HCT116 (cell line): ENCODE data around the gene TAGLN3.

Experiments used
- EZH2 ChIP-seq: fragments of 200-600 bp; sonication (generic); IDR thresholded peaks from 2 replicates; pipeline ENCODE4 v1.6.1; 2017; ENCODE audit warnings: antibody characterized with exemption, mixed run types
- SP1 ChIP-seq: IDR thresholded peaks from 2 replicates; pipeline ENCODE4 v1.6.1; 2012; ENCODE audit warnings: low read depth
- TF ChIP-seq, protein P1 (sequence below): IDR thresholded peaks from 2 replicates; pipeline ENCODE4 v1.6.1; 2012
- TF ChIP-seq, protein P2 (sequence below): IDR thresholded peaks from 2 replicates; pipeline ENCODE4 v1.6.1; 2012
- TF ChIP-seq, protein P3 (sequence below): IDR thresholded peaks from 2 replicates; pipeline ENCODE4 v1.6.1; 2012; ENCODE audit warnings: low read depth
- TF ChIP-seq, protein P4 (sequence below), 3 experiments: fragments of 200-600 bp in 1 of 3; sonication (generic) in 1 of 3; IDR thresholded peaks in 2 of 3; conservative IDR thresholded peaks in 1 of 3; 2 replicates each; pipeline ENCODE4 v1.5.1; 2012 to 2017; ENCODE audit warnings: low read depth in 2 of 3, low read length in 2 of 3, antibody characterized with exemption in 1 of 3, borderline replicate concordance in 1 of 3, control low read depth in 1 of 3, mild to moderate bottlenecking in 1 of 3, mixed read lengths in 1 of 3, mixed run types in 1 of 3, moderate library complexity in 1 of 3; ENCODE audit not compliant: insufficient read depth in 1 of 3

DNA sequence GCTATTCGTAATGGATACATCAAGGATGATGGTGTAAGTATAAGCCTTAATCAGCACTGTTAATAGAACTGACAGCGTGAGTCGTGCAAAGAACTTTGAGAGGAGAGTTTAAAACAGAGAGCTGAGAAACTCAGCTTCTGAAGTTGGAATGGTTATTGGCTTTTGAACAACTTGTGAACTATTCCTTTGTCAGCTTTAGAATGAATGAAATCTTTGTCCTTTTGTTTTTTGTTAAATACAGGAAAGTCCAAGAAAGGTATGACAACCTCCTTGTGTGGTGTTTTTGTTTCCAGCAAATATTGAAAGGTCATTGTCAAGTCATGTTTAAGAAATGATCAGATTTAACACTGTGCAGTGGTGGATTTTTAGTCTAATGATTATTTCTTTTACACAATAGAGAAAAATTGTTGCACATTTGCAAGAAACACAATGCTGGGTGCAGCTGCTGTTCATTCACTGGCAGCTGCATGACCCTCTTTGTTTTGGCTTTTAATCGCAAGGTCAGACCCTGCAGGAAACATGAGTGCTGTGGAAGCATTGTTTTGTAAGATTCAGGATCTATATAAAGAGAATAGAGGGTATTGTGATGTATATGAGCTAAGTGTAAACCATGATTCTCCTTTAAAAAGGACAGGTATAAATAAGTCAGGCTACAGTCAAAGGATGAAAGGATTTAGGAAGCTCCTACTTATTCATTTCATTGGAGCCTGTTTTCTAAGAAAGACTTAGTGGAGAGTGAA, 41.6 kb upstream of the TAGLN3 start:
- TF ChIP-seq, protein P1, sequence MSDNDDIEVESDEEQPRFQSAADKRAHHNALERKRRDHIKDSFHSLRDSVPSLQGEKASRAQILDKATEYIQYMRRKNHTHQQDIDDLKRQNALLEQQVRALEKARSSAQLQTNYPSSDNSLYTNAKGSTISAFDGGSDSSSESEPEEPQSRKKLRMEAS = 0 out of 2 replicates have a peak, but pooled peaks have one; percentile 26
- TF ChIP-seq SP1 (peak; percentile 26; the same call in 1 of the 2 replicates), EZH2 (no peak)
- TF ChIP-seq, protein P2, sequence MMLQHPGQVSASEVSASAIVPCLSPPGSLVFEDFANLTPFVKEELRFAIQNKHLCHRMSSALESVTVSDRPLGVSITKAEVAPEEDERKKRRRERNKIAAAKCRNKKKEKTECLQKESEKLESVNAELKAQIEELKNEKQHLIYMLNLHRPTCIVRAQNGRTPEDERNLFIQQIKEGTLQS = no peak
- TF ChIP-seq, protein P3, sequence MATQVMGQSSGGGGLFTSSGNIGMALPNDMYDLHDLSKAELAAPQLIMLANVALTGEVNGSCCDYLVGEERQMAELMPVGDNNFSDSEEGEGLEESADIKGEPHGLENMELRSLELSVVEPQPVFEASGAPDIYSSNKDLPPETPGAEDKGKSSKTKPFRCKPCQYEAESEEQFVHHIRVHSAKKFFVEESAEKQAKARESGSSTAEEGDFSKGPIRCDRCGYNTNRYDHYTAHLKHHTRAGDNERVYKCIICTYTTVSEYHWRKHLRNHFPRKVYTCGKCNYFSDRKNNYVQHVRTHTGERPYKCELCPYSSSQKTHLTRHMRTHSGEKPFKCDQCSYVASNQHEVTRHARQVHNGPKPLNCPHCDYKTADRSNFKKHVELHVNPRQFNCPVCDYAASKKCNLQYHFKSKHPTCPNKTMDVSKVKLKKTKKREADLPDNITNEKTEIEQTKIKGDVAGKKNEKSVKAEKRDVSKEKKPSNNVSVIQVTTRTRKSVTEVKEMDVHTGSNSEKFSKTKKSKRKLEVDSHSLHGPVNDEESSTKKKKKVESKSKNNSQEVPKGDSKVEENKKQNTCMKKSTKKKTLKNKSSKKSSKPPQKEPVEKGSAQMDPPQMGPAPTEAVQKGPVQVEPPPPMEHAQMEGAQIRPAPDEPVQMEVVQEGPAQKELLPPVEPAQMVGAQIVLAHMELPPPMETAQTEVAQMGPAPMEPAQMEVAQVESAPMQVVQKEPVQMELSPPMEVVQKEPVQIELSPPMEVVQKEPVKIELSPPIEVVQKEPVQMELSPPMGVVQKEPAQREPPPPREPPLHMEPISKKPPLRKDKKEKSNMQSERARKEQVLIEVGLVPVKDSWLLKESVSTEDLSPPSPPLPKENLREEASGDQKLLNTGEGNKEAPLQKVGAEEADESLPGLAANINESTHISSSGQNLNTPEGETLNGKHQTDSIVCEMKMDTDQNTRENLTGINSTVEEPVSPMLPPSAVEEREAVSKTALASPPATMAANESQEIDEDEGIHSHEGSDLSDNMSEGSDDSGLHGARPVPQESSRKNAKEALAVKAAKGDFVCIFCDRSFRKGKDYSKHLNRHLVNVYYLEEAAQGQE = no peak
- TF ChIP-seq, protein P4, sequence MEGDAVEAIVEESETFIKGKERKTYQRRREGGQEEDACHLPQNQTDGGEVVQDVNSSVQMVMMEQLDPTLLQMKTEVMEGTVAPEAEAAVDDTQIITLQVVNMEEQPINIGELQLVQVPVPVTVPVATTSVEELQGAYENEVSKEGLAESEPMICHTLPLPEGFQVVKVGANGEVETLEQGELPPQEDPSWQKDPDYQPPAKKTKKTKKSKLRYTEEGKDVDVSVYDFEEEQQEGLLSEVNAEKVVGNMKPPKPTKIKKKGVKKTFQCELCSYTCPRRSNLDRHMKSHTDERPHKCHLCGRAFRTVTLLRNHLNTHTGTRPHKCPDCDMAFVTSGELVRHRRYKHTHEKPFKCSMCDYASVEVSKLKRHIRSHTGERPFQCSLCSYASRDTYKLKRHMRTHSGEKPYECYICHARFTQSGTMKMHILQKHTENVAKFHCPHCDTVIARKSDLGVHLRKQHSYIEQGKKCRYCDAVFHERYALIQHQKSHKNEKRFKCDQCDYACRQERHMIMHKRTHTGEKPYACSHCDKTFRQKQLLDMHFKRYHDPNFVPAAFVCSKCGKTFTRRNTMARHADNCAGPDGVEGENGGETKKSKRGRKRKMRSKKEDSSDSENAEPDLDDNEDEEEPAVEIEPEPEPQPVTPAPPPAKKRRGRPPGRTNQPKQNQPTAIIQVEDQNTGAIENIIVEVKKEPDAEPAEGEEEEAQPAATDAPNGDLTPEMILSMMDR (IDR thresholded peaks at IDR 0.05 in 2 of 3, conservative IDR thresholded peaks at IDR 0.05 in 1 of 3; ENCODE audit: borderline replicate concordance in 1 of 3, insufficient read depth in 1 of 3, low read depth in 2 of 3, low read length in 2 of 3) = no peak
